ENCODE measurements around the gene NTNG1.

The NTNG1 gene

DNA sequence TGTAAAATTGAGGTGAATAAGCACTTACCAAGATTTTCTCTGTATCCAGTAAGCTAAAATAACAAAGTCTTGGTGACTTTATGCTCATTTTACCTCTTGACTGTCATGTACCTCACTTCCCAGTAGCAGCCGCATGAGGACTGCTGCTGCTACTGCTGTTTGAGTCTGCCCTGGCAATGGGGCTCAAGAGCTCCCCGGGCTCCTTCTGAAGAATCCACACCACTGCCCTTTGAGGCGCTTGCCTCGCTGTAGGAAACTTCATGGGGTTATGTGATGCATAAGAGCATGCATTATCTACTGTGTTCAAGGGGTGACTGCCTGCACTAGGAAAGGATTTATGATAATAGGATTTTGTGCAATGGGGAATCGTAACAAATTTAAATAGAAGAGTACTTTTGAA, 113.5 kb downstream of the NTNG1 start:
- peak in 1 of 10 donors; percentile 33 for DNase-seq
- intact Hi-C loops (cut with DNase I) = no loop called here

DNA sequence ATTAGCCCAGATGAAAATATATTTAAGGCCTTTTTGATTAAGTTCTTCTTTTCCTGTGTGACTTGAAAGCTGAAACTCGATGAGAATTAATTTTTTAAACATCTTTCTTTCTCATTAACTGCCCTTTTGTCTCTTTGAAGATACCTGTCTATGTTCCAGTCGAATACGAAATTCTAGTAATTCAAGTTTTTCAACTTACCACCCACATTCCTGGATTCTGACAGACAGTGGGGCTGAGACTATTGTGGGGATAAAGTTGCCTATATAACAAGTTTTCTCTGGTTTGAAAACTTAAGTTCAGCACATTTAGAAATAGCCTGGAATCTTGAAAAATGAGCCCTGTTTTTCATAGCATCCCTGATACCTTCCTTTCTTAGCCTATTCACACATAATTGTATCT, 114.6 kb downstream of the NTNG1 start:
- no peak for DNase-seq
- intact Hi-C loops (cut with DNase I) = no loop called here

DNA sequence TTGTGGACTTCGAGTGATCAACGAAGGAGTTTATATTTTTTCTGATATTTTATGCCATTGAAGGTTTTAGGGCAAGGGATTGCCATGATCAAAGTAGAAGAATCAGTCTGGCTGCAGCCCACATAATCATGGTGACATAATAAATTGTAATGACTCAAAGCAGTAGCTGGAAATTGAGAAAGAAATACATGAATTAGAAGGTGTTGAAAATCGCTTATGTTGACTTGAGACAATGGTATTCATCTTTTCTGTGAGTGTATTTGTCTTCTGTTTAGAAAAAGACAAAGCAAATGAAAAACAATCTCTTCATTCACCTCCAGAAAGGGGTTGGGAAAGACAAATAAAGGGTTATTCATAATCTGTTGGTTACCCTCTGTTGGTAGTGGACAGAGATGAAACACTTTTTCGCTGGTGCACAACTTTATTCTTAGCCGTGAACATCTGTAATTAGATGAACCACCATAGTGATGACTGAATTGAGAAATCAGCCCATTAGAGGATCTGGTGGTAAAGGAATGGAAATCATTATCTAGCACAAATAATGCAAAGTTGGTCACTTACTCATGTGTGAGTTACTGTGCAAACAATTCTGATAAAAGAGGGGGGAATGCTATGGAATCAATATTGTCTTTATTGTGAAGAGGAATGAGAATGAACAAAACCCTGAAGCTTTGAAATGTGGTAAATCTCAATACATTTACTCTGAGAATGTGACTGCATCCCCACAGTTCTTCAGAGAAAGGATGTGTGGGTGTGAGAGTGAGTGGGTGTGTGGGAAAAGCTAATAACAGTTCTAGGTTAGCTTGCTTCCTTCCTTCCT, 121.8 kb downstream of the NTNG1 start:
- DNase-seq = no peak
- intact Hi-C loops (cut with DNase I) = no loop called here

DNA sequence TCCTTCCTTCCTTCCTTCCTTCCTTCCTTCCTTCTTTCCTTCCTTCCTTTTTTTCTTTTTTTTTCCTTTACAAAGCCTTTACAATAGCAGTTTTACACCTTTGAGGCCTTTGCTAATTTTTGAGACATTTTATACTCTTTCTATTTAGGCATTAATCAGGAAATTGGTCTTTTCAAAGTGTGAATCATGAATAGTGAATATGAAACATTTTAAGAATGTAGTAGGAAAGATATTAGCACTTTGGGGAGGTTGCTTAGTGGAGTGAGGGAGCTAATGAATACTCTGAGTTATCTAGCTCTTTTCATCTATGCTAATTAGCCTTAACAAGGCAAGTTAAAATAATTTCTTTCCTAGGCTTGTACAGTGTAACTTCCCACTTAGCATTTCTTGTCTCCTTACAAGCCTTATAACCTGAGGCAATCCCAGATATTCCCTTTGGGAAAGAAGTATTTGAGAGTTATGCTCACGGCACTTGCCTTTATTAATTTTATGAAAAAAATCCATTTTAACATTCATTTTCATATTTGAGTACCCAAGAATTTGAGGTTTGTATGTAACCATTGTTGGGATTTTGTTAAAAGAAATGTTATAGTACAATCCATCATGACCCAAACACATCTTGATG, 122.6 kb downstream of the NTNG1 start:
- DNase-seq = no peak
- intact Hi-C loops (cut with DNase I) = no loop called here

DNA sequence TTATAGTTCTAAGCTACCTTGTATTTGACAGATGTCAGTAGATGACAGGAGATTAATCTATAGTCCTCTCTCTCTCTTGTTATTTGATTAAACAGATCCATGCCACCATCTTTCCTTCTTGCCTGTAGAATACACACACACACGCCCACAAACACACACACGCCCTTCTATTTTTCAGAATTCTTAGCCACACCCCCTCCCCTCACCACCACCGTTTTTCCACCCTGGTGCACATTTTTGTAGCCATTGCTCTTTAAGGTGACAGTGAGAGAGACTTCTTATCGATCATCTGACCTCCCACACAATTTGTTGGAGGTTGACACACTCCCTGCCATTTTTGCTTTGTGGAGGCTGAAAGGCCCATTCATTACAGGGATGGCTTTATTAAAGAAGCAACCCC, 123.2 kb downstream of the NTNG1 start:
- intact Hi-C loops (cut with DNase I) = no loop called here
- no peak for DNase-seq

DNA sequence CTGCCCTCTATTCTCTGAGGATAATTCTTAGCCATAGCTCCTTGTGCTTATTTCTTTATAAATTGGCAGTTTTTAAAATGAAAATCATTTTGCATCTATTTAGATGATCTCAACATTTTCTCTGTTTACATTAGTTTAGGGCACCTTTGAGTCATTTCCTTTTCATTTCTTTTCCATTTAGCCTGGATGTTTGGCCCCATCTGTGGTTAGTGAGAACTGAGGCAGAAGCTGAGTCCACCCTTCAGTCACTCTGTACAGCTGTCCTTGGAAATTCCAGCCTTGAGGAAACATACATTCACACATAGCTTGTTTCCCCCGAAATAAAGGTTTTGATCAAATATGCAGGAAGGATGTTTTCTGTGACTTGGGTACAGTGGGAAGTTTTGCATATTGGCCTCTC, 123.7 kb downstream of the NTNG1 start:
- no peak for DNase-seq

DNA sequence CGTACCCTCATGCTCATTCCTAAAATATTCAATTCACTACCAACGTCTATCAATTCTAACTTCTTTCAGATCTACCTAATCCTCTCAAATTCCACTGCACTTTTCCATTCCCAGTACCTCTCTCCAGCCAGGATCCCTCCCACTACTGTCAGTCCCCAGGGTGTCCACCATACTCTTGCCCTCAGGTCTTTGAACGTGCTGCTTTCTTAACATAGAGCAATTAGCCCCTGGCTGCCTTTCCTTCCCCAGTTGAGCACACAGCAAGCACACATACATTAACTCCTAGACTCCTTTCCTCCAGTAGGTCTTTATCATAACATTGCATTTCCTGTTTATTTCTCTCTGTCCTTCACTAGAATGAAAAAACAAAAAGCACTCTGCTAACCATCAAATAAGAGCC, 126.7 kb downstream of the NTNG1 start:
- no peak for DNase-seq
- intact Hi-C loops (cut with DNase I) = no loop called here

More for the DNA sequence above, 123.7 kb downstream of the NTNG1 start:
- intact Hi-C loops (cut with DNase I) = no loop called here

DNA sequence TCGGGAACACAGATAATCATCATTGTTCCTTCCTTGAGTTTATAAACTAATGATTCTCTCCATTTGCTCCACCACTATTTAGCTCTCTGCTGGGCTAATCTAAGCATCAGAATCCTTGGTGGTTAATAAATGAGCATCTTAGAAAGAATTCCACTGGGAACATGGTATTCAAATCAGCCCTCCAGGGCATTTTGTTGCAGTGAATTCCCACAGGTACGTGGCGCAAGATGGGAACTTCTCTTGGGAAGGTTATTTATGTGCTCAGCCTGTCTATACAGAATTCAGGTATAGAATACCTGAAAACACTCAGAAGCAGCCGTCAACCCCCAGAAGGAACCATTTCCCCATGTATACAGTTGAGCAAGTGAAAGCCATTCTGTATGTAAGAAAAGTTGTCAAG, 131.5 kb downstream of the NTNG1 start:
- DNase-seq = no peak
- intact Hi-C loops (cut with DNase I) = loop anchor here (10.0 kb wide), 1 partner anchor 482 kb away; no protein-coding TSS in a partner anchor

DNA sequence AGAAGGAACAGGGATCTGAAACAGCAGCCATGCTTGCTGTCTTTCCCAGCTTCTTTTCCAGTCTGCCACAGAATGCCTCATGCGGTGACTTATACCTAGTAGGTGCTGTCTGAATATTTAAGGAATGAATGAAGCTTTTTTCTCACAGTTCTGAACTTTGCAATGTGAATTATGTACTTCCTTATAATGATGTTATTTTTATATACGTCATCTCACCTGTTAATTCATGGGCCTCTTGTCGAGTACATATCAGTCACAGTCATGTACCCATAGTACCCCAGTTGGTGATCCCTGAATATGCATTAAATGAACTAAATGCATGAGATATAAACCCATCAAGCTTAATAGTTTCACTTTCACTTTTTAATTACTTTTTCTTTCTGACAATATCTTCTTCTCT, 132.7 kb downstream of the NTNG1 start:
- intact Hi-C loops (cut with DNase I) = loop anchor here (10.0 kb wide), 1 partner anchor 481 kb away; no protein-coding TSS in a partner anchor
- no peak for DNase-seq

DNA sequence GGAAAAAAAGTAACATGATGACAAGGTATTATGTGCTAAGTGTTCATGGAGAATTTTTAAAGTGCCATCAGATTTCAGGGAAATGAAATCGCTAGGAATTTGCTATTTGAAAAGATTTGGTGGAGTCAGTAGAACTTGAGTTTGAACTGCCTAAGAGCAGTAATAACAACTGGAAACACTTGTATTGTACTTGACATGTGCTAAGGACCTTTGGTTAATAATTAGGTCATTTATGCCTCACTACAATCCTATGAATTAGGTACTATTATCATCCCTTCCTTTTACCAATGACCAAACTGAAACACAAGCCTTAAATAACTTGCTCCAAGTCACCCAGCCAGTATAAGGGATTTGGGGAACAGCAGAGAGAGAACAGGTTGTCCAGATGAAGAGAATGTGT, 133.4 kb downstream of the NTNG1 start:
- no peak for DNase-seq
- intact Hi-C loops (cut with DNase I) = loop anchor here (10.0 kb wide), 1 partner anchor 481 kb away; no protein-coding TSS in a partner anchor

DNA sequence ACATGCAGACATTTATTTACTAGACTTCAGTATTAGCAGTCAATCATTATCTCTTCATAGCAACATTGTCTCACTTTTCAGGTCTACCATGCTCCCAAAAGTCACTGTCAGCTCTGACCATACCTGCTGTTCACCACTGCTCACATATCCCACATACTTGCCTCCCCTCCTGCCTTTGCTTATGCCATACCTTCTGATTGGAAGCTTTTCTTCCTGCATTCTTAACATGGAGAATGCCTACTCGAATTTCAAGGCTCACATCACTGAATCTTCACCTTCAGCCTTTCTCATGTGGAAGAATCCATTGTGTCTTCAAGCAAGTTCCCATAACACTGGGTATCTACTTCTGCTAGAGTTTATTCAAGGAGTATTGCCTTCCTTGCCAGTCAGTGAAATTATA, 135.4 kb downstream of the NTNG1 start:
- intact Hi-C loops (cut with DNase I) = loop anchor here (10.0 kb wide), 1 partner anchor 479 kb away; no protein-coding TSS in a partner anchor
- DNase-seq = no peak

DNA sequence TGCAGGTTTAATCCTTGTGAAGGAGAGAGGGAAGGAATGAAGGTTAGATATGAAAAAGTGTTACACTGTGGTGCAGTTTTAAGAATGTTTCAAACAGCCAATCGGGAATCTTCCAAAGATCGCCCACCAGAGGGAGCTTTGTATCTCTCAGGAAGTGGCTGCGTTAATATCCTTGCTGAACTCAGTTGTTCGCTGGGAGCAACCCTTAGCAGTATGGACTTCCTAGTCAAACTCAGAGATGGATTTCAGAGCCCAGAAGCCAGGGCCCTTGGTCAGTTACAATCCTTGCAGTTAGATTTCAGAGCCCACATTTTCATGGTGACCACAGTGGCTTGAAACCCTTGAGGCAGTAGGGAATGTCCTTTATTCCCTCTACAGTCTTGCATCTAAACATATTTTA, 136.2 kb downstream of the NTNG1 start:
- peak in 6 of 10 donors; percentile 17 to 58 (median 32) for DNase-seq
- intact Hi-C loops (cut with DNase I) = loop anchor here (10.0 kb wide), 1 partner anchor 478 kb away; no protein-coding TSS in a partner anchor

DNA sequence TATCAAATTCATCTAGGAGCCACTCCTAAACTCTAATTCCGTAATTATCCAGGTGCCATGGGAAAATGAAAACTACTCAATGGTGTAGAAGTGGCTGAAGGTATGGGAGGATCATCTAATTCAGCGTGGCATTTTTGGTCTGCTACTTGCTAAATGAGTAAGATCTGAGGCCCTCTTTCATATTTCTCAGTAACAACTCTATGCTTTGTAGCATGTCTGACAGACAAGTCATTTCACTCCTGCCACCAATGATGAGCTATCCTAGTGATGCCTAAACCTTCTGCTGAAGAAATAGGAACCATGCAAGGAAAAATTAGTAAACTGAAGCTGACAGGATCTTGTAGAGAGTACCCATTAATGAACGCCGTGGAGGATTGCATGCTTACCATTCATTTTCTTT, 145.3 kb downstream of the NTNG1 start:
- no peak for DNase-seq
- intact Hi-C loops (cut with DNase I) = no loop called here

DNA sequence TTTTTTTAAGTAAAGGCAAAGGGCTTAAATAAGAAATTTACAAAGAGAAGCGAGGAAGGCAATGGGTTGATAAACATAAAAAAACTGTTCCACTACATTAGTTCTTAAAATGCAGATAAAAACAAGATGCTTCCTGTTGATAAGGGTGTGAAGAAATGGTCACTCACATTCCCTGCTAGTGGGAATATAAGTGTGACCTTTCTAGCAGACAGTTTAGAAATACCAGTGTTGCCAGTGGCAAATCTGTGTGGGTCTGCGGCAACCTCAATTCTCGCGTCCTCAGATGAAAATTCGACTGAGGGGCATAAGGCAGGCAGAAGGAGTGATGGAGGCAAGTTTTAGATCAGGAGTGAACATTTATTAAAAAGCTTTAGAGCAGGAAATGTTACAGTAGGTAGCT, 151.1 kb downstream of the NTNG1 start:
- DNase-seq = peak in 1 of 10 donors; percentile 52
- intact Hi-C loops (cut with DNase I) = no loop called here

DNA sequence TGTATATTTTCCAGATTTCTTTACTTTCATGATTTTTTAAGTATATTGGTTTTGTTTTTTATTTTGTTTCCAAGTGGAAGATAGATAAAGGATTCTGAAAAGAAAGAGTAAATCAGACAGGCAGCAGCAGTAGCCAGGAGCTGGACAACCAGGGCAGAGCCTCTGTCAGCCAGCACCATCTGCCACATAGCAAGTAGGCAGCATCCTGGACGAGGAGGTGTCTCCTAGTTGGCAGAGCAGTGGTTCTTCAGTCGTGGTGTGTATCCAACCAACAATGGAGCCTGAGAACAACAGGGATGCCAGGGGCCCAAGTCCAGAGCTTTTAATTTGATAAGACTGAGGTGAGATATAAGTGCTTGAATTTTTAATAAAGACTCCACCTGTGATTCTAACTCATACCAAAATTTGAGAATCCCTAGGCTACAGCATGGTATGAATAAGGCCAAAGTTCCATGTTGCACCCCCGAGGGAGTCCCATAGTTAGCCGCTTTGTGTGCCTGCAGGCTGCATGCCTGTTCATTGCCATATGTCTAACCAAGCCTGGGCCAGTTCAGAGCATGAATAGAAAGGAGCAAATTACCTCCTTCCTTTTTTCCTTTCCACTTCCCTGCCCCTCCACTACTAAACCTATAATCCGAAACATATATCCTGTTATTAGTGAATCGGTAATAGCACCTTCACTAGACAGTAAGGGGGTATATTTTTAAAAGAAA, 153.2 kb downstream of the NTNG1 start:
- intact Hi-C loops (cut with DNase I) = no loop called here
- peak in 4 of 10 donors; percentile 14 to 80 (median 44) for DNase-seq

DNA sequence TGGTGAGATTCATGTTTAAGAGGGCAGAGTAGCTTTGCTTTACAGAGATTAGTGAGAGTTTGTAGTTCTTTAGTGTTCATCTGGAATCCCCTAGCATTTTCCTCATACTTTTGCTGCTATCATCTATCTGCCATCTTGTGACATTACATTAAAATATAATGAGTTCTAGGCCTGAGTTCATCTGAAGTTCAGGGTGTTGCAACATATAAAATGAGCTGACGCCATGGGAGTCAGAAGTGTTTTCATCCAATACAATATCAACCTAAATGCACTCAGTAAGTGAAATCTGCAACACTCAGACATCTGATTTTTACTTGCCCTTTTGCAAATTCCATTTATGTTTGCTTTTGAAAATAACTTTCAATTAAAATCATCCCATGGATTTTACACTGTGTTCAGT, 153.8 kb downstream of the NTNG1 start:
- intact Hi-C loops (cut with DNase I) = no loop called here
- DNase-seq = no peak

DNA sequence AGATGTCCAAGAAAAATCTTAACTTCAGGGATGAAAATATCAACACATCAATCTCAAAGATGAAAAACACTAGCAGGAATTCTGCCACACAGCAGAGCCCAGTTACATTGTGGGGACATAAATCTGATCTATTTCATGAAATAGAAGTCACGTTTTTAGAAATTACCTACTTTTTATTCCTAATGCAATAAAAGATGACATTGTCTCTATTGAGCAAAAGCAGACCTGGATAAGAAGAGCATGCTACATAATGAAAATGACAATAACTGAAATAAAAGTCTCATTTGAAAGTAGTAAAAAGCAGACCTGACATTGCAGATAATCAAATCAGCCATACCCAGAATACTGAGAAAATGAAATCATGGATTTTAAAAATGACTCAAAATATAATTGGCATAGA, 156.8 kb downstream of the NTNG1 start:
- intact Hi-C loops (cut with DNase I) = no loop called here
- no peak for DNase-seq

DNA sequence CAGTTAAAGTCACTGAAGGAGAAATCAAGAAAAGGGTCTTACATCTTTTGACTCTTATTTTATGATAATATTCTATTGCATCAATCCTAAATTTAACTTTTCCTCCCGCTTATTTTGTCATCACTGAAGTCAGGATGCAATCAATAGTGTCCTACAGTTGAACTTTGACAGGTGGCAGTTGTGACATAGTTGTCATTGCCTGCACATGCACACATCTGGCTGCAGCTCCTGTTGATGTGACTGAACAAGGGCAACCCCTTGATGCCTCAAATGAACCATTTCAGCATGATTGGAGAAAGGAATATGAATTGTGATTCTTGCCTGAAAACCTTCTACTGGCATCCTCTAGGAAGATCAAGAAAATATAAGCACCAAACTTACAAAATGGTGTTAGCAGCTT, 157.7 kb downstream of the NTNG1 start:
- intact Hi-C loops (cut with DNase I) = no loop called here
- no peak for DNase-seq

DNA sequence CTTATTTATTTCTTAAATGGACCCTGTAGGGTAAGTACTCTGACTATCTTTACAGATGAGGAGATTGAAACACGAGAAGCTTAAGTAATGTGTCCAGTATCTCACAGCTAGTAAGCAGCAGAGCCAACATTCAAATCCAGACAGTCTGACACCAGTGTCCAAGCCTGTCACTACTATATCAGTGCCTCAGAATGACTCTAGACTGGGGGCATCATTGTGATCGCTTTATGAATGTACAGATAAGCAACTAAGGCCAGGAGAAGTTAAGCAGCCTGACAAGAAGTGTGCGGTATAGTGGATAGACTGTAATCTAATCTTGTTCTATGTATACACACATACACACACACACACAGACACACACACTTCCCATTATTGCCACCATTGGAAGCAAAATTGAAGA, 158.7 kb downstream of the NTNG1 start:
- intact Hi-C loops (cut with DNase I) = no loop called here
- DNase-seq = no peak

DNA sequence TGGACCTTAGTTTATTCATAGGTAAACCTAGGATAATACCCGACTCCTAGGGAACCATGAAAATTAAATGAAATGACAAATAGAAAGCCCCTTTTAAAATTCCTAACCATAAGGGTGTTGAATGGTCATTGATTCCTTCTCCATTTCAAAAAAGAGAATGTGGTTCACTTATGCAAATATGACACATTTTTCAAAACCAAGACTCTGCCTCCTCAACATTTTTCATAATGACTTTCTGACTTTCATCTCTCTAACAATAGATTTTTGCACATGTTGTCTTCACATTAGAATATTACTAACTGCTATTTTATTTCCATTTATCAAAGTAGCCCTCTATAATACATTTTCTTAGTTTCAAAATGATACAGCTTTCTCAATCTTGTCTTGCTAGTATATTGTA, 169.1 kb downstream of the NTNG1 start:
- intact Hi-C loops (cut with DNase I) = no loop called here
- DNase-seq = no peak

DNA sequence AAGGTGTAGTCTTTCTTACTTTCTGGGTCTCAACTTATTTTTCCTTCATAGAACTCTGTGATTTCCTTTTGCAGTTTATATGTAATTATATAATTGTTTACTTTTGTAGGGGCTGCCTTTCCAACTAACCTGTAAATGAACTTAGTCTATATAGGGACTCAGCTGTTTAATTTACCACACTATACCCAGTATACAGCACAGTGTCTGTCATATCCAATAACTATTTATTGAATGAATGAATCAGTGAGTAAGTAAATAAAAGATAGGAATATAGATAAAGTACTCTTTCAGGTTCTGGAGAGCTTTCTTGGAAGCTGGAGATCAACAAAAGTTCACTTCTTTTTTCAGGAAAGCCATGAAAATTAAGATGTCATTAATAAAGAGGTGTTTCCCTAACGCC, 174.8 kb downstream of the NTNG1 start:
- no peak for DNase-seq
- intact Hi-C loops (cut with DNase I) = no loop called here

All from posterior cingulate gyrus (tissue), 11 donors.